Peyer's patch (tissue), 4 donors: ENCODE data around the gene FGF10. TPM values are rescaled to one million over a fixed set of nuclear protein-coding genes. Genes with fewer than 3 reads are reported as not detected.

ENCODE experiments used
- DNase-seq, 3 donors: peaks; one replicate each; pipeline ENCODE4 v3.0.0-alpha.2; 2017 to 2019
- H3K27ac ChIP-seq, 4 donors: fragments of 200-600 bp; sonication (generic); one replicate each; pipeline ENCODE4 v1.5.1; 2016 to 2019
- H3K27me3 ChIP-seq, 2 donors: fragments of 200-600 bp; sonication (generic); one replicate each; pipeline ENCODE4 v1.5.1; 2019
- H3K36me3 ChIP-seq, 3 donors: fragments of 200-600 bp; sonication (generic); one replicate each; pipeline ENCODE4 v1.5.1; 2016 to 2019
- H3K4me1 ChIP-seq, 4 donors: fragments of 200-600 bp; sonication (generic); one replicate each; pipeline ENCODE4 v1.5.1; 2016 to 2019
- H3K4me3 ChIP-seq, 4 donors: fragments of 200-600 bp; sonication (generic); 1 replicate in 3 of 4; 2 replicates in 1 of 4; pipeline ENCODE4 v1.5.1; 2016 to 2019; ENCODE audit warnings: mild to moderate bottlenecking in 1 of 4
- H3K9me3 ChIP-seq, 4 donors: fragments of 200-600 bp; sonication (generic); one replicate each; pipeline ENCODE4 v1.5.1; 2016 to 2019; ENCODE audit warnings: mild to moderate bottlenecking in 1 of 4
- CTCF ChIP-seq, 6 experiments: fragments of 450-650 bp in 4 of 6; fragments of 200-600 bp in 2 of 6; sonication (generic) in 1 of 6; IDR thresholded peaks; one replicate each; pipeline ENCODE4 v1.5.1; 2017 to 2019; ENCODE audit warnings: antibody characterized with exemption in 6 of 6, mild to moderate bottlenecking in 3 of 6, moderate library complexity in 1 of 6
- POLR2A ChIP-seq, 2 donors: fragments of 450-650 bp; IDR thresholded peaks; one replicate each; pipeline ENCODE4 v1.5.1; 2017; ENCODE audit warnings: antibody characterized with exemption in 2 of 2, mild to moderate bottlenecking in 2 of 2, moderate library complexity in 2 of 2
- total RNA-seq, 4 donors: library from RNA; depleted of rRNA; stranded (reverse); fragments of >200 nt; gene quantifications; one replicate each; pipeline ENCODE4 v1.1.0, GENCODE V29; 2016

The FGF10 gene
- total RNA-seq, 4 donors from 2014 or later, result 0.53 to 10.9 (median 4.8) TPM

DNA sequence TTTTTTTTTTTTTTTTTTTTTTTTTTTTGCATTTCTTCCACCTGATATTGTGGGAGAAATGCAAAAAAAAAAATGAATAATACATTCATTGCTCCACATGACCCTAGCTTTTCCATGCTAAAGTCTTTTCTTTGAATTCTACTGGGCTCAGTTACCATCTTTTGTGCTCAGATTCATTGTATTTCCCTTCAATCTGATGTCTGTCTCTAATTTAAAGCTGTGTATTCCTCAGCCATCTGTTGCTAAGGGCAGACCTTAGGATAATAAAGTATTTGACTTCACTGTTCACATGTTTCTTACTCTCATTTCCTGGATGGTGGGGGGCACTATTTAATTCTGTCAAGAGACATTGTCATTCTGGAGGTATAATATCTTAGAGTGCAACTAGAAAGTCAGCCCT lies 123.5 kb downstream of the FGF10 start:
- H3K27me3 ChIP-seq, result no peaks in the 10 kb centered on the region
- no peaks in the 10 kb centered on the region for H3K9me3 ChIP-seq
- TF ChIP-seq POLR2A (IDR thresholded peaks at IDR 0.05) (no peak), CTCF (IDR thresholded peaks at IDR 0.05) (no peak)

DNA sequence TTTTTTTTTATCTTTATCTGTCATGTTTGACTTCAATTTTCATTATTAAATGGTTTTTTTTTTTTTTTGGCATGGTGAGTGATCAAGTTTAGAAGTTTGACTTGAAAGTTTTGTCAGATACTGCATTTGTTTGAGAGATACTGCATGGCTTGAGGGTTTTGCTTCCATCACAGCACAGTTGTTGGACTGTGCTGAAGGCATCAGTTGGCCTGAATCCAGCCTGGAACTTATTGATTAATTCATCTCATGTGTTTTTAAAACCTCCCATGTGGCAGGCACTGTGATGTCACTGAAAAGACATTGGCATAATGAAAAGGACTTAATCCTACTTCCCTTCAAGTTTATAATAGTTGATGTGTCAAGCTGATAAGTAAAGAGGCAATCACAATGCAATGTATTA lies 128.4 kb downstream of the FGF10 start:
- H3K36me3 ChIP-seq, result no peaks in the 10 kb centered on the region
- H3K9me3 ChIP-seq, result no peaks in the 10 kb centered on the region
- no peaks in the 10 kb centered on the region for H3K4me1 ChIP-seq
- DNase-seq, result no peak
- no peaks in the 10 kb centered on the region for H3K27me3 ChIP-seq
- no peak overlapping the region for H3K4me3 ChIP-seq
- H3K27ac ChIP-seq, result no peak overlapping the region
- TF ChIP-seq POLR2A (IDR thresholded peaks at IDR 0.05), result no peak
- TF ChIP-seq CTCF (IDR thresholded peaks at IDR 0.05), result no peak

More for the DNA sequence above, 123.5 kb downstream of the FGF10 start:
- Histone ChIP-seq H3K27ac (no peak overlapping the region), H3K4me1 (no peaks in the 10 kb centered on the region), H3K36me3 (no peaks in the 10 kb centered on the region), H3K4me3 (no peak overlapping the region)
- DNase-seq, result no peak

GRCh38 chr5:44257653-44258365 lies 131.4 kb downstream of the FGF10 start:
- Histone ChIP-seq H3K4me1 (no peaks in the 10 kb centered on the region), H3K4me3 (no peak overlapping the region), H3K9me3 (no peaks in the 10 kb centered on the region), H3K36me3 (no peaks in the 10 kb centered on the region), H3K27me3 (no peaks in the 10 kb centered on the region), H3K27ac (no peak overlapping the region)
- no peak for DNase-seq
- no peak for TF ChIP-seq POLR2A (IDR thresholded peaks at IDR 0.05)
- TF ChIP-seq CTCF (IDR thresholded peaks at IDR 0.05), result no peak

GRCh38 chr5:44257221-44257620 lies 132.0 kb downstream of the FGF10 start:
- TF ChIP-seq POLR2A (IDR thresholded peaks at IDR 0.05) (no peak), CTCF (IDR thresholded peaks at IDR 0.05) (no peak)
- no peak for DNase-seq

More at GRCh38 chr5:44257221-44257620, 132.0 kb downstream of the FGF10 start:
- H3K27me3 ChIP-seq, result no peaks in the 10 kb centered on the region
- H3K9me3 ChIP-seq, result no peaks in the 10 kb centered on the region
- H3K4me1 ChIP-seq, result no peaks in the 10 kb centered on the region
- no peak overlapping the region for H3K27ac ChIP-seq
- H3K4me3 ChIP-seq, result no peak overlapping the region
- no peaks in the 10 kb centered on the region for H3K36me3 ChIP-seq
